Fibroblast of lung (primary cell): ENCODE measurements around the gene PRRG2. TPM values are rescaled to one million over a fixed set of nuclear protein-coding genes. Genes with fewer than 3 reads are reported as not detected.

Source experiments
- DNase-seq, 2 donors: peaks; one replicate each; pipeline versions ENCODE4 v3.0.0 to v3.0.0-alpha.2; 2010; ENCODE audit warnings: low read depth in 2 of 2
- H2AFZ ChIP-seq: 2 replicates; pipeline ENCODE4 v1.5.1; 2012; ENCODE audit warnings: low read length, control low read depth, inconsistent platforms
- H3K27ac ChIP-seq: 2 replicates; pipeline ENCODE4 v1.5.1; 2011; ENCODE audit warnings: low read length, control low read depth; ENCODE audit not compliant: insufficient read depth
- H3K27me3 ChIP-seq: 2 replicates; pipeline ENCODE4 v1.5.1; 2011; ENCODE audit warnings: mild to moderate bottlenecking, low read length; ENCODE audit not compliant: control insufficient read depth, insufficient read depth
- H3K36me3 ChIP-seq: 2 replicates; pipeline ENCODE4 v1.5.1; 2011; ENCODE audit warnings: low read length; ENCODE audit not compliant: control insufficient read depth, insufficient read depth
- H3K4me1 ChIP-seq: 2 replicates; pipeline ENCODE4 v1.5.1; 2011; ENCODE audit warnings: low read length; ENCODE audit not compliant: control insufficient read depth, insufficient read depth; ENCODE audit errors: extremely low read depth
- H3K4me2 ChIP-seq: 2 replicates; pipeline ENCODE4 v1.5.1; 2011; ENCODE audit warnings: low read length, control low read depth; ENCODE audit not compliant: insufficient read depth; ENCODE audit errors: extremely low read depth
- H3K4me3 ChIP-seq, 4 experiments: fragments of 200-600 bp in 1 of 4; sonication (generic) in 1 of 4; replicated peaks in 1 of 4; 2 replicates each; pipeline ENCODE4 v1.5.1; 2011 to 2016; ENCODE audit warnings: low read length in 4 of 4, low read depth in 3 of 4, mild to moderate bottlenecking in 3 of 4, control low read depth in 2 of 4, inconsistent platforms in 1 of 4, mixed read lengths in 1 of 4; ENCODE audit not compliant: insufficient read depth in 1 of 4; ENCODE audit errors: control extremely low read depth in 1 of 4
- H3K79me2 ChIP-seq: 2 replicates; pipeline ENCODE4 v1.5.1; 2012; ENCODE audit warnings: mild to moderate bottlenecking, low read length, inconsistent platforms; ENCODE audit not compliant: control insufficient read depth, insufficient read depth
- H3K9ac ChIP-seq: 2 replicates; pipeline ENCODE4 v1.5.1; 2011; ENCODE audit warnings: mild to moderate bottlenecking, low read length, control low read depth; ENCODE audit not compliant: insufficient read depth
- H3K9me3 ChIP-seq: 2 replicates; pipeline ENCODE4 v1.5.1; 2012; ENCODE audit warnings: low read depth, low read length; ENCODE audit not compliant: control insufficient read depth, insufficient read depth
- H4K20me1 ChIP-seq: 2 replicates; pipeline ENCODE4 v1.5.1; 2011; ENCODE audit warnings: low read length; ENCODE audit not compliant: control insufficient read depth, insufficient read depth; ENCODE audit errors: extremely low read depth
- CTCF ChIP-seq, 2 donors: IDR thresholded peaks in 1 of 2; conservative IDR thresholded peaks in 1 of 2; 1 replicate in 1 of 2; 2 replicates in 1 of 2; pipeline ENCODE4 v1.5.1; 2011 to 2012; ENCODE audit warnings: low read length in 2 of 2, control low read depth in 1 of 2, inconsistent platforms in 1 of 2, low read depth in 1 of 2, mild to moderate bottlenecking in 1 of 2
- EZH2 ChIP-seq: IDR thresholded peaks from 2 replicates; pipeline ENCODE4 v1.5.1; 2012; ENCODE audit warnings: low read length, control low read depth, mild to moderate bottlenecking; ENCODE audit errors: missing control alignments
- polyA plus RNA-seq, 2 donors: library from polyadenylated mRNA; depleted of rRNA in 1 of 2; stranded (reverse) in 1 of 2; unstranded in 1 of 2; fragments of >200 nt; gene quantifications; 2 replicates each; pipeline ENCODE4 v1.2.1, GENCODE V29; 2011 to 2012; ENCODE audit warnings: missing spikeins in 1 of 2
- total RNA-seq: library from RNA; depleted of rRNA; stranded (reverse); fragments of >200 nt; gene quantifications from 2 replicates; pipeline ENCODE4 v1.2.1, GENCODE V29; 2014

The PRRG2 gene
- total and polyA plus RNA-seq, 2 donors (not counting 1 experiment from before 2014, with no cell fraction given), result 0.17 TPM; not detected in 1

GRCh38 chr19:49601482-49602038 is 20.4 kb downstream of the PRRG2 start:
- H3K27me3 ChIP-seq, result no peaks in the 10 kb centered on the region

GRCh38 chr19:49602806-49603205 is 21.7 kb downstream of the PRRG2 start:
- Histone ChIP-seq H3K4me2 (no peak overlapping the region), H3K27ac (no peak overlapping the region), H4K20me1 (no peaks in the 10 kb centered on the region), H3K9ac (no peak overlapping the region), H3K27me3 (no peaks in the 10 kb centered on the region), H2AFZ (no peak overlapping the region), H3K79me2 (peaks cover 12% of the 10 kb centered on the region), H3K4me1 (no peaks in the 10 kb centered on the region), H3K36me3 (peaks cover 14% of the 10 kb centered on the region), H3K9me3 (no peaks in the 10 kb centered on the region), H3K4me3 (no peak overlapping the region)
- no peak for DNase-seq
- TF ChIP-seq CTCF (conservative IDR thresholded peaks at IDR 0.05 in 1 of 2, IDR thresholded peaks at IDR 0.05 in 1 of 2; ENCODE audit: low read depth in 1 of 2, low read length in 2 of 2), result no peak
- TF ChIP-seq EZH2, result no peak

More at GRCh38 chr19:49601482-49602038, 20.4 kb downstream of the PRRG2 start:
- H3K9ac ChIP-seq, result no peak overlapping the region
- peaks cover 10% of the 10 kb centered on the region for H3K79me2 ChIP-seq
- peaks cover 22% of the 10 kb centered on the region for H3K36me3 ChIP-seq
- H3K27ac ChIP-seq, result no peak overlapping the region
- H3K4me3 ChIP-seq, result no peak overlapping the region
- no peaks in the 10 kb centered on the region for H3K9me3 ChIP-seq
- no peaks in the 10 kb centered on the region for H4K20me1 ChIP-seq
- H2AFZ ChIP-seq, result no peak overlapping the region
- no peaks in the 10 kb centered on the region for H3K4me1 ChIP-seq
- TF ChIP-seq EZH2, result no peak
- no peak for TF ChIP-seq CTCF (conservative IDR thresholded peaks at IDR 0.05 in 1 of 2, IDR thresholded peaks at IDR 0.05 in 1 of 2; ENCODE audit: low read depth in 1 of 2, low read length in 2 of 2)
- DNase-seq, result no peak
- no peak overlapping the region for H3K4me2 ChIP-seq

GRCh38 chr19:49605605-49606004 is 24.5 kb downstream of the PRRG2 start:
- Histone ChIP-seq H3K79me2 (peaks cover 17% of the 10 kb centered on the region), H3K9me3 (no peaks in the 10 kb centered on the region), H3K9ac (no peak overlapping the region), H3K27me3 (no peaks in the 10 kb centered on the region), H3K27ac (no peak overlapping the region), H3K4me2 (no peak overlapping the region), H2AFZ (no peak overlapping the region), H4K20me1 (no peaks in the 10 kb centered on the region), H3K4me1 (no peaks in the 10 kb centered on the region), H3K4me3 (no peak overlapping the region), H3K36me3 (peaks cover 13% of the 10 kb centered on the region)
- DNase-seq, result no peak
- TF ChIP-seq EZH2 (no peak), CTCF (conservative IDR thresholded peaks at IDR 0.05 in 1 of 2, IDR thresholded peaks at IDR 0.05 in 1 of 2; ENCODE audit: low read depth in 1 of 2, low read length in 2 of 2) (no peak)
